SJSA1 (cell line): ENCODE results near the gene ZNF728. TPM values are rescaled to one million over a fixed set of nuclear protein-coding genes. Genes with fewer than 3 reads are reported as not detected.

Source experiments
- total RNA-seq: library from RNA; depleted of rRNA; stranded (reverse); fragments of >200 nt; shearing (Covaris generic); gene quantifications from 2 replicates; pipeline ENCODE4 v1.2.3, GENCODE V29; 2014; rRNA removed

The ZNF728 gene
- total RNA-seq, 1 experiment from 2014 or later = not detected

Other genes starting within 250 kb of the ZNF728 start
- gene ZNF99, start 219.0 kb downstream of the ZNF728 start, total RNA-seq = not detected in 2 replicates
- not detected in 2 replicates for gene ZNF723, start 170.9 kb downstream of the ZNF728 start, total RNA-seq
- 0.18 TPM in 1 of 2 replicates, not detected in the other for gene ZNF730, start 113.8 kb upstream of the ZNF728 start, total RNA-seq
- 6.0 and 13.1 TPM in 2 replicates for gene ZNF724, start 247.2 kb upstream of the ZNF728 start, total RNA-seq